ENCODE data around the gene CNTN1. TPM values are rescaled to one million over a fixed set of nuclear protein-coding genes. Genes with fewer than 3 reads are reported as not detected.
"Not testable (repeated sequence)": the region's sequence is repeated elsewhere in the genome, so short reads cannot be mapped to it uniquely, and the experiment has no call there.

The CNTN1 gene
- total RNA-seq, 4 donors from 2014 or later: 0.40 to 3.9 (median 0.68) TPM

DNA sequence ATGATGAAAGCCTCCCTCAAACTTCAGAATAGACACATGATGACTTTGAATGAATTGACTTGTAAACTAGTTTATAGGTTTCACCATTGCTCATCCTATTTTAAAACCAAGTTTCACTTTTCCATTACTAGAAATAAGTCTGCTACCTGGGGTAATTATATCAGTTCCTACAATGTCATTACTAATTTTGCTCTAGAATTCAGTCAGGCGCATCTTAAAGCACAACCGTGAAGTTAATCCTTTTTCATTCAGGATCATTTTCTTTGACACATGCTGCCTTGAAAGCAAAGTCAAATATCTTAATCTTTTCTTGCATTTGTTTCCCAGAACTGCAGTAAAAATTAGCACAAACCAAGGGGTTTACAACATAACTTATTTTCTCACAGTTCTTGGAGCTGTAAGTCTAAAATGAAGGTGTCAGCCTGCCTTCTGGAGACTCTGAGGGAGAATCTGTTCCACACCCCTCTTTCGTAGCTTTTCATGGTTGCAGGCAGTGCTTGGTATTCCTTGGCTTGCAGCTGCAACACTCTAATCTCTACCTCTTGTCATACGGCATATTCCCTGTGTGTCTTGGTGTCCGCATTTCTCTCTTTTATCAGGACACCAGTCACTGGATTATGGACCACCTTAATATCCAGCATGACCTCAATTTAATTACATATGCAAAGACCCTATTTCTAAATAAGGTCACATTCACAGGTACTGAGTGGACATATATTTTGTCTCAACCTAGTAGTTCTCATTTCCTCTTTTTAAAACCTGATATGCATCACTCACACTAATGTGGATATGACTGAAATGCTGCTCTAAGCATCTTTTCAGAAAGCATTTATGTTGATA, 381.6 kb downstream of the CNTN1 start:
- Histone ChIP-seq H3K27me3 (no peaks in the 10 kb centered on the region), H3K27ac (no peak overlapping the region), H3K4me1 (no peaks in the 10 kb centered on the region), H3K9me3 (no peaks in the 10 kb centered on the region), H3K4me3 (no peak overlapping the region), H3K36me3 (no peaks in the 10 kb centered on the region)
- DNase-seq: no peak
- no peak for TF ChIP-seq POLR2A (IDR thresholded peaks at IDR 0.05)
- TF ChIP-seq, protein P1, sequence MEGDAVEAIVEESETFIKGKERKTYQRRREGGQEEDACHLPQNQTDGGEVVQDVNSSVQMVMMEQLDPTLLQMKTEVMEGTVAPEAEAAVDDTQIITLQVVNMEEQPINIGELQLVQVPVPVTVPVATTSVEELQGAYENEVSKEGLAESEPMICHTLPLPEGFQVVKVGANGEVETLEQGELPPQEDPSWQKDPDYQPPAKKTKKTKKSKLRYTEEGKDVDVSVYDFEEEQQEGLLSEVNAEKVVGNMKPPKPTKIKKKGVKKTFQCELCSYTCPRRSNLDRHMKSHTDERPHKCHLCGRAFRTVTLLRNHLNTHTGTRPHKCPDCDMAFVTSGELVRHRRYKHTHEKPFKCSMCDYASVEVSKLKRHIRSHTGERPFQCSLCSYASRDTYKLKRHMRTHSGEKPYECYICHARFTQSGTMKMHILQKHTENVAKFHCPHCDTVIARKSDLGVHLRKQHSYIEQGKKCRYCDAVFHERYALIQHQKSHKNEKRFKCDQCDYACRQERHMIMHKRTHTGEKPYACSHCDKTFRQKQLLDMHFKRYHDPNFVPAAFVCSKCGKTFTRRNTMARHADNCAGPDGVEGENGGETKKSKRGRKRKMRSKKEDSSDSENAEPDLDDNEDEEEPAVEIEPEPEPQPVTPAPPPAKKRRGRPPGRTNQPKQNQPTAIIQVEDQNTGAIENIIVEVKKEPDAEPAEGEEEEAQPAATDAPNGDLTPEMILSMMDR (IDR thresholded peaks at IDR 0.05): no peak

DNA sequence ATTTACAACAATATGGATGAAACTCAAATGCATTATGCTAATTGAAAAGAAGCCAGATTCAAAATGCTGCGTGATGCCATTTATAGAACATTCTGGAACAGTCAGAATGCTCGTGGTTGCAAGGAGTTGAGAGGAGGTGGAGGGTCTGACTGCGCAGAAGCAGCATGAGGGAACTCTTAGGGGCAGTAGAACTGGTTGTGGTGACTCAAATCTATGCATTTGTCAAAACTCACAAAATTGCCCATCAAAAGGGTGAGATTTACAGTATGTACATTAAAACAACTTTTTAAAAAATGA, 382.2 kb downstream of the CNTN1 start:
- no peak overlapping the region for H3K27ac ChIP-seq
- H3K27me3 ChIP-seq: no peaks in the 10 kb centered on the region
- no peaks in the 10 kb centered on the region for H3K36me3 ChIP-seq
- TF ChIP-seq POLR2A (IDR thresholded peaks at IDR 0.05): no peak
- TF ChIP-seq, protein P1 (IDR thresholded peaks at IDR 0.05): no peak
- no peaks in the 10 kb centered on the region for H3K4me1 ChIP-seq
- no peak overlapping the region for H3K4me3 ChIP-seq
- no peak for DNase-seq
- H3K9me3 ChIP-seq: no peaks in the 10 kb centered on the region

DNA sequence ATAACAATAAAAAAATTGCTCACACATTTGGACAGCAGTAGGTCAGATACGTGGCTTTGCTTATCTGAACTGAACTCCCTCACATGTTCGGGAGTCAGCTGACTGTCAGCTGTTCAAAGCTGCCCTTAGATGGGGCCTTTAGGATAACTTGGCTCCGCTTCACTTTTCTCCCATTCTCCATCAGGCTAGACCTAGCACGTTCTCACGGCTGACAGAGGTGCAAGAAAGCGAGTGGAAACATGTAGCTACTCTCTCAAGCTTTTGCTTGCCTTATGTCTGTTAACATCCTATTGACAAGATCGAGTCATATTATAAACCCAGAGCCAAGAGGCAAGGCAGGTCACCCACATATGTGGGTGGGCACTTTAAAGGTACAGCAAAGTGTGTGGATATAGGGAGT, 383.9 kb downstream of the CNTN1 start:
- H3K27ac ChIP-seq: no peak overlapping the region
- H3K9me3 ChIP-seq: no peaks in the 10 kb centered on the region
- no peaks in the 10 kb centered on the region for H3K4me1 ChIP-seq
- H3K4me3 ChIP-seq: no peak overlapping the region
- DNase-seq: no peak
- TF ChIP-seq, protein P1 (IDR thresholded peaks at IDR 0.05): no peak
- no peak for TF ChIP-seq POLR2A (IDR thresholded peaks at IDR 0.05)
- no peaks in the 10 kb centered on the region for H3K36me3 ChIP-seq
- no peaks in the 10 kb centered on the region for H3K27me3 ChIP-seq

DNA sequence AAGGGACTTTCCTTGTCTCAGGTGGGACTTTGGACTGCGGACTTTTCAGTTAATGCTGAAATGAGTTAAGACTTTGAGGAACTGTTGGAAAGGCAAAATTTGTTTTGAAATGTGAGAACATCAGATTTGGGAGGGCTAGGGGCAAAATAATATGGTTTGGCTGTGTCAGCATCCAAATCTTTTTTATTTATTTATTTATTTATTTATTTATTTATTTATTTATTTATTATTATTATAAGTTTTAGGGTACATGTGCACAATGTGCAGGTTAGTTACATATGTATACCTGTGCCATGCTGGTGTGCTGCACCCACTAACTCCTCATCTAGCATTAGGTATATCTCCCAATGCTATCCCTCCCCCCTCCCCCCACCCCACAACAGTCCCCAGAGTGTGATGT, 389.0 kb downstream of the CNTN1 start:
- H3K27ac ChIP-seq, DNase-seq, H3K36me3 ChIP-seq, H3K9me3 ChIP-seq, H3K4me3 ChIP-seq, H3K27me3 ChIP-seq, H3K4me1 ChIP-seq: not testable (repeated sequence)

DNA sequence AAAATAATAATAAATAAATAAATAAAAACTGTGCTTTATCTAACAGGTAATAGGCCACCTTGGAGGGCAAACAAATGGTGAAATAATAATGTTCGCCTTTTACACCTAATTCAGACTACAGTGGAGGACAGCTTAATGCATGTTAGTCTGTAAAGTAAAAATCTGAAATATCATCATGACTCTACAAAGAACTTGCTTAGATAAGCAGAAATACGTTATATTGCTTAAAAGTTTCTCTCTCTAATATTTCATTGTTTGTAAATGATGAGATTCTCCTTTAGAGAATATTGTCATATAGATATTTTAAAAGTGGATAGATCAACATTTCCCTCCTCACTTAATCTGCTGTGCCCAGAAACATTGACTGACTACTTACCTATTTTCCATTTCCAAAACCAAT, 397.2 kb downstream of the CNTN1 start:
- H3K27ac ChIP-seq: no peak overlapping the region
- no peaks in the 10 kb centered on the region for H3K36me3 ChIP-seq
- TF ChIP-seq, protein P1 (IDR thresholded peaks at IDR 0.05): no peak
- no peak for TF ChIP-seq POLR2A (IDR thresholded peaks at IDR 0.05)
- no peak for DNase-seq
- H3K4me1 ChIP-seq: no peaks in the 10 kb centered on the region
- no peaks in the 10 kb centered on the region for H3K27me3 ChIP-seq
- no peak overlapping the region for H3K4me3 ChIP-seq
- no peaks in the 10 kb centered on the region for H3K9me3 ChIP-seq

DNA sequence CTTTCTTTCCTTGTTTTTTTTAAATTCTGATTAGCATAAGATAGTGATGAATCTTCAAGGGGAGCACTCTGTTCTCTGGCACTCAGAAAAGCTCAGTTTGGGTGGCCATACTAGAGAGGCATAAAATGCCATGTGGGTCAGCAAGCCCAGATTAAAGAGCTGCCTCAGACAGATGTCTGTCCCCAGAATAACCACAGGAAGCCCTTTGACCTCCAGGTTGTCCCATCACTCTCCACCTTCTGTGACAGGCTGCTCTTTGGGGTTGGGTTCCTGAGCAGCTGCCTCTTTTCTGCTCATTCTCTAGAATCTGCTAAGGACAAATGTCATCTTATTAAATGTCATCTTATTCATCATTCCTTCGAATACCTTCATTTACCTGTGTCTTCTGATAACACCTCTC, 399.9 kb downstream of the CNTN1 start:
- no peaks in the 10 kb centered on the region for H3K27me3 ChIP-seq
- TF ChIP-seq POLR2A (IDR thresholded peaks at IDR 0.05): no peak
- TF ChIP-seq, protein P1 (IDR thresholded peaks at IDR 0.05): no peak

More for the DNA sequence above, 399.9 kb downstream of the CNTN1 start:
- Histone ChIP-seq H3K27ac (no peak overlapping the region), H3K4me1 (no peaks in the 10 kb centered on the region), H3K4me3 (no peak overlapping the region), H3K9me3 (no peaks in the 10 kb centered on the region), H3K36me3 (no peaks in the 10 kb centered on the region)
- no peak for DNase-seq

Data from Peyer's patch (tissue), 4 donors.